Subcutaneous abdominal adipose tissue (tissue), 5 donors: ENCODE measurements around the gene SKAP1.

Experiments
- H3K27ac ChIP-seq: one replicate; pipeline ENCODE4 v1.7.0; 2013; ENCODE audit warnings: low read depth, mild to moderate bottlenecking, inconsistent platforms, low read length, moderate library complexity
- H3K27me3 ChIP-seq, 5 donors: one replicate each; pipeline ENCODE4 v1.7.0; 2013; ENCODE audit warnings: low read length in 5 of 5, inconsistent platforms in 1 of 5; ENCODE audit not compliant: control insufficient read depth in 5 of 5, insufficient read depth in 4 of 5
- H3K36me3 ChIP-seq, 5 donors: one replicate each; pipeline ENCODE4 v1.7.0; 2013; ENCODE audit warnings: low read length in 5 of 5; ENCODE audit not compliant: control insufficient read depth in 5 of 5, insufficient read depth in 5 of 5
- H3K4me1 ChIP-seq, 5 donors: one replicate each; pipeline ENCODE4 v1.7.0; 2013; ENCODE audit warnings: low read length in 5 of 5, mild to moderate bottlenecking in 3 of 5, moderate library complexity in 1 of 5; ENCODE audit not compliant: control insufficient read depth in 5 of 5, insufficient read depth in 5 of 5
- H3K4me3 ChIP-seq, 5 donors: one replicate each; pipeline ENCODE4 v1.7.0; 2013; ENCODE audit warnings: low read length in 5 of 5, low read depth in 1 of 5
- H3K9ac ChIP-seq, 5 donors: one replicate each; pipeline ENCODE4 v1.7.0; 2013; ENCODE audit warnings: low read length in 5 of 5, mild to moderate bottlenecking in 4 of 5, moderate library complexity in 3 of 5
- H3K9me3 ChIP-seq, 5 donors: one replicate each; pipeline ENCODE4 v1.7.0; 2013; ENCODE audit warnings: low read length in 5 of 5; ENCODE audit not compliant: control insufficient read depth in 5 of 5
- donor health status: healthy.
- donor health status: healthy.
- donor health status: healthy.
- donor health status: healthy.
- donor health status: healthy.

The SKAP1 gene

DNA sequence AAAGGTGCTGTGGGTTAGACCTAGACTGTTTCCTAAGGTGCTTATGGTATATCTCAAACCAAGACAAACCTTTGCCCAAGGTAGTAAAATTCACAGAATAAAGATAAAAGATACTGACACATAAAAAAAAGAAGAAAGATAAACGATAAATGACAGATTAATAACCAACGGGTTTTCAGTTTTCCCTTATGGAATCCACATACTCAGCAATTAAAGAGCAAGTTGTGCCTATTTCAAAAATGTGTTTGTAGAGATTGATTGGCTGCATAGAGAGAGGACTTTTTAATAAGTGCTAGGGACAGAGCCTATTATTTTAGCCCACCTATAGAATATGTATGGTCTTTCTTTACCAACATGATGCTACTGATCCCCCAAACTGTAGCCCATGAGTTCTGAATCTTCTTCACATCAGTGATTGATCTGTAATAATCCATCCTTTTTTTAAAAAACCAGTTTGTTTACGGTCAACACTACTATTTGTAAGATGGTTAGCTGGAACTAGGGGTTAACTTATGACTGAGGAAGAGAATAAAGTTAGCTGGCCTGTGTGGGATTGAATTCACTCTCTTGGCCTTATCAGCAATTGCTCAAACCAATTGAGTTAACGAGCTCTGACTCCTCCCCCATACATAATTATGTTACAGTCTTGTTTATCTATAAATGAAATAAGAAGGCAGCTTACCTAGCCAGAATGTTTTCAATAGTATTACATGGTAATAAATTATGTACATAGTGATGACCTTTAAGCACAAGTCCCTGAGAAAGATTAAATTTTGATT lies 268.7 kb downstream of the SKAP1 start:
- Histone ChIP-seq H3K27me3 (peaks cover 0 to 10% (median 0%) of the 10 kb centered on the region in 5 donors), H3K9me3 (no peaks in the 10 kb centered on the region), H3K9ac (no peak overlapping the region), H3K36me3 (no peaks in the 10 kb centered on the region), H3K4me1 (peaks cover 0 to 10% (median 0%) of the 10 kb centered on the region in 5 donors), H3K27ac (no peak overlapping the region), H3K4me3 (no peak overlapping the region)

DNA sequence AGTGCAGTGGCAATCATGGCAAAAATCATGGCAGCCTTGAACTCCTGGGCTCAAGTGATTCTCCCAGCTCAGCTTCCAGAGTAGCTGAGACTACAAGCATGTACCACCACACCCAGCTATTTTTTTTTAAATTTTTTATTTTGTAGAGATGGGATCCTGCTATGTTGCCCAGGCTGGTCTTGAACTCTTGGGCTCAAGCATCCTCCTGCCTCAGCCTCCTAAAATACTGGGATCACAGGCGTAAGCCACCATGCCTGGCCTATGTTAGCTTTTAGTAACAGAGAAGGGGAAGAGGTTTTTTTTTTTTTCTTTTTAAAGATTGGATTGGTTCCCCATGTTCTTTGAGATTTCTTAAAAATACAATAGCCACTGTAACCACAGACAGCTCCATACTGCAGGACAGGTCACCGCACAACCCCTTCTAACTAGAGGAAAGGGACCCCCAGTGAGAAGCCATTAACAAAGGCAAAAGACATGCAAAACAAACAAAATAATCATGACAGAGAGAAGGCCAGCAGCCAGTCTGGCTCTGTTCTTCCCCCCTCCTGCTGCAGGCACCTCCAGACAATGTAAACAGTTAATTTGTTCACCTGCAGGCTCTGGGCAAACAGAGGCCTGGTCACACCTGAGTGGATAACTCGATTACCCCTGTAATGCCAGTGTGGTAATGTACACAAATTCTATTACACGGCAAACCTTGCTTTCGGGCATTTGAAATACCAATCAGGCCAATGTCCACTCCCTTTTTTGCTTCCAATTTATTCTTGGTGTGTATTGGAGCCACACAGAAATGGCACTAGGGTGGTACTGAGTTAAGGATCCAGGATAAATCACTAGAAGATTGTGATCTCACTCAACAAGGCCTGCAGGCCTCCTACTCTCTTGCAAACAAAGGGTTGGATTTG lies 269.6 kb downstream of the SKAP1 start:
- H3K27me3 ChIP-seq: peaks cover 0 to 6% (median 4%) of the 10 kb centered on the region in 5 donors
- no peaks in the 10 kb centered on the region for H3K36me3 ChIP-seq
- H3K4me1 ChIP-seq: peaks cover 0 to 10% (median 0%) of the 10 kb centered on the region in 5 donors
- H3K4me3 ChIP-seq: no peak overlapping the region
- no peak overlapping the region for H3K9ac ChIP-seq
- no peaks in the 10 kb centered on the region for H3K9me3 ChIP-seq
- H3K27ac ChIP-seq: no peak overlapping the region

DNA sequence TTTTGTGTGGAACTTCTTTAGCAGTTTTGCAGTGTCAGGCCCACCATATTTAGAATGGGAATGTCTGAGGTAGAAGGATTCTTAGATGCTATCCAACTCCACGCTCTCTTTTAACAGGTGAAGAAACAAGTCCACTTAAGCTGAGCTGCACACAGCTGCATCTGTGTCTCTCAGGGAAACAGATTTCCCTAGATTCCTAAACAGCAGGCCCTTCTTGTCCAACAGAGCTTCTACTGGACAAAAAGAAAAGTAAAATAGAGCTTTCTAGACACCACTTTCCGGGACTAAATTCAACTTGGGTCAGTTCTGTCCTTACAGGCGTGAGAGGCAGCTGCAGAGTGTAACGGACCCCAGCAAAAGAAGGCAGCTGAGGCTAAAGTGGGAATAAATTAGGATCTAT lies 270.8 kb downstream of the SKAP1 start:
- Histone ChIP-seq H3K27ac (no peak overlapping the region), H3K4me3 (no peak overlapping the region), H3K9me3 (no peaks in the 10 kb centered on the region), H3K4me1 (peaks cover 0 to 10% (median 0%) of the 10 kb centered on the region in 5 donors), H3K9ac (no peak overlapping the region), H3K36me3 (no peaks in the 10 kb centered on the region), H3K27me3 (peaks cover 0 to 8% (median 0%) of the 10 kb centered on the region in 5 donors)

DNA sequence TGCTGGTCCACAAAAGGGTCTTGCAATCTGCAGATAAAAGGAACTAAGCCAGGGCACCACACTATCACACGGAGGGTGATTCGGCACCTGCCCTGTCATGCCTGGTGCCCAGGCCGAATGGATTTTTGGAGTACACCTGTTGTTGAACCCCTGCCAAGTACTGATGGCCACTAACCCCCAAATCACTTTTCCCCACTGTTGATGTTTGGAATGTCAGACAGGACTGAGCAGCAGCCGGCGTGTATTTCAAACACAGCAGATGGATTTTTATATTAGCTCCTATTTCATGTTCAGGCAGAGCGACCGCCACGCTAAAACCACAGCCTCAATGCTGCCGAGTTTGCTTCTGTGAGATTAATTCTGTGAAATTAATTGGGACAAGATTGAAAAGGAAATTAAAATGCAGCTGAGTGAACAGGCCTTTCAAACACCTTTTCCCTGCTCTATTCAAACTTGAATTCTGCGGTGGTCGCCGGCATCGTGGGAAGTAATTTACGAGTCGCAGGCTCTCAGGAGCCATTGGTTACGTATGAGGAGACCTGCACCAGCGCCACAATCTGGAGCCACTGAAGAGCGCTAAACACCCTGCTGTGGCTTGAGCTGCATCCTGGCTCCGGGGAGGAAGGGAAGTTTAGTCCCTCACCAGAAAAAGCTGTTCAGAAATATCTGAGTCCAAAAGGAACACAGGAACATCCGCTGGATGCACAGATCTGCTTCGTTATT lies 274.0 kb downstream of the SKAP1 start:
- no peak overlapping the region for H3K9ac ChIP-seq
- peaks cover 0 to 7% (median 2%) of the 10 kb centered on the region in 5 donors for H3K4me1 ChIP-seq
- H3K27ac ChIP-seq: no peak overlapping the region
- H3K9me3 ChIP-seq: no peaks in the 10 kb centered on the region
- no peak overlapping the region for H3K4me3 ChIP-seq
- peaks cover 0 to 12% (median 3%) of the 10 kb centered on the region in 5 donors for H3K27me3 ChIP-seq
- H3K36me3 ChIP-seq: no peaks in the 10 kb centered on the region

DNA sequence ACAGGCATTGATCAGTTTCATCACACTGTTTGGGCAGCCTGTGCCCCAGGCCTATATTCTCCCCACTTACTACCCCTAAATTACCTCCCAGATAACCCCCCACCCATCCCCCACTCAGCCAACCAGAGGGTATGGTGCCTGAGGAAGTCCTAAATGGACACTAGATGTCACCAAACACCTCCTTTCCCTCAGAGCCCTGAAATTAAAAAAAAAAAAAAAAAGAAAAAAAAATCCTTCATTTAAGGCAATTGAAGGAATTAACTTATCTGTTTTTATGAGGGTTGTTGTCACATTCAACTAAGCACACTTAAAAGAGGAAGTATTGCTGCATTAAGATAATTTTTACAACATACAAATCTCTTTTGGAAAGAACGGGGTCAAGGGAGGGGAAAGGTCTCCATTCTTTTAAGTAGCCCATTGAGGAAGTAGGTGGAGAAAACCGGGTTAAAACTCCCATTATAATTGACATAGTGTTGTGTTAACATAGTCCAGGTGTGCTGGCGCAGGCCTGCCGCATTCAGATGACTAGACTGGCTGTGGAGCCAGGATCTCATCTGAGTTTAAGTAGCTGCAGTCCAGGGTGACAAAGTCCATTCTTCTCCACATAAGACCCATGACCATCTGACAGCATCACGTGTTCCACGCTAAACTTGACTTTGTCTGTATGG lies 276.2 kb downstream of the SKAP1 start:
- Histone ChIP-seq H3K9ac (no peak overlapping the region), H3K4me3 (no peak overlapping the region), H3K4me1 (peaks cover 0 to 3% (median 2%) of the 10 kb centered on the region in 5 donors), H3K27ac (no peak overlapping the region), H3K36me3 (no peaks in the 10 kb centered on the region), H3K27me3 (peaks cover 5 to 25% (median 16%) of the 10 kb centered on the region in 5 donors), H3K9me3 (no peaks in the 10 kb centered on the region)

DNA sequence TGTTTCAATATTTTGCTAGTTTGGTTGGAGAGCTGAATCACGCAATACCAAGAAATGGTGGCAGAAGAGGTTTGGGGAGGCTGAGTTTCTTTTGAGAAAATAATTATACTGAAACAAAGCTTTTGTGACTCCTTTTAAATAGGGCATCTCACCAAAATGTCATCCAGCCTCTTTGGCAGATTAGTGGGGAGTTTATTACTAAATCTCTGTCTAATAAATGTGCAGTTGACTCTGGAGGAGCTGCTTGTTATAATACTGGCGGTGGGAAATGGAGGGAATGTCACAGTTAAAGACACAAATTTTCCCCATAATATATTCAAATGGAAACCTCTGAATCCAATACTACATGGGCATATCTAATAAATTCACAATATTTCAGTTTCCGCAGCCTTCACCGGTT lies 277.7 kb downstream of the SKAP1 start:
- peaks cover 0 to 3% (median 2%) of the 10 kb centered on the region in 5 donors for H3K4me1 ChIP-seq
- peaks cover 5 to 31% (median 25%) of the 10 kb centered on the region in 5 donors for H3K27me3 ChIP-seq
- H3K36me3 ChIP-seq: no peaks in the 10 kb centered on the region

DNA sequence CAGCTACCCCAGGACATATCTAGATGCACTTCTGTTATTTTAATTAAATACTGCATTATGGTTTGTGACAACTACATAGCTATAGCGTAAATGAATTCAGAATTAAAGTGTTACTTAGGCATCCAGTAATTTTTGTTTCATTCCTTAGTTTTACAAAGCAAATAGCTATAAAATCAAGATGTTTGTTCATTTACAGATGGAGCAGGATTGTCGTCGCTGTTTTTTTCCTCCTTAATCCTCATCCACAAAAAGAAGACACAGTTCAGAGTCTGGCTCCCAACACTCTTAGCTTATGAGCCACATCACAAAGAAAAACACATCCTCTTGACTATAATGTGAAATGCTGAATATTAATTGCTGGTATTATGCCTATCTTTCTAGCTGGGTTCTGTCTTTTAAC lies 278.8 kb downstream of the SKAP1 start:
- Histone ChIP-seq H3K4me1 (peaks cover 0 to 3% (median 2%) of the 10 kb centered on the region in 5 donors), H3K27ac (no peak overlapping the region), H3K4me3 (no peak overlapping the region), H3K36me3 (no peaks in the 10 kb centered on the region), H3K9ac (no peak overlapping the region), H3K27me3 (peaks cover 7 to 31% (median 25%) of the 10 kb centered on the region in 5 donors), H3K9me3 (no peaks in the 10 kb centered on the region)

More for the DNA sequence above, 277.7 kb downstream of the SKAP1 start:
- H3K9ac ChIP-seq: no peak overlapping the region
- H3K4me3 ChIP-seq: no peak overlapping the region
- H3K9me3 ChIP-seq: no peaks in the 10 kb centered on the region
- H3K27ac ChIP-seq: no peak overlapping the region

DNA sequence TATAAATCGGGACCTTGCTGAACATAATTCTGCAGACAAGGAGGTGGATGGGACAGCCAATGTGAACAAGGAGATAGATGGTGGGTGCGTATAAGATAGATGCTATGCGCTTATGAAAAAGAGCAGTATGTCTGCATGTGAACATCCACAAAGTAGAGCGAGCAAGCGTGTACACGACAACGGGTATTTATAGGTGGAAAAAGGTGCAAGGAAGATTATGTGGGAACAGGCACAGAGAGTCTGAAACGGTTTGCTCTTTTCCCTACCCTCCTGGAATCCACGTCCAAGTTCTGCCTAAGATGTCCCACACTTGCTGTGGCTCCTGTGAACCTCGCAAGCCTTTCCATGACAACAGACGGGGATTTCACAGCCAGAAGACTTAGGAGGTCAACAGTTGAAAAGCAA lies 279.4 kb downstream of the SKAP1 start:
- Histone ChIP-seq H3K27me3 (peaks cover 7 to 27% (median 21%) of the 10 kb centered on the region in 5 donors), H3K9ac (no peak overlapping the region), H3K27ac (no peak overlapping the region), H3K9me3 (no peaks in the 10 kb centered on the region), H3K36me3 (no peaks in the 10 kb centered on the region), H3K4me3 (no peak overlapping the region), H3K4me1 (peaks cover 0 to 3% (median 2%) of the 10 kb centered on the region in 5 donors)

DNA sequence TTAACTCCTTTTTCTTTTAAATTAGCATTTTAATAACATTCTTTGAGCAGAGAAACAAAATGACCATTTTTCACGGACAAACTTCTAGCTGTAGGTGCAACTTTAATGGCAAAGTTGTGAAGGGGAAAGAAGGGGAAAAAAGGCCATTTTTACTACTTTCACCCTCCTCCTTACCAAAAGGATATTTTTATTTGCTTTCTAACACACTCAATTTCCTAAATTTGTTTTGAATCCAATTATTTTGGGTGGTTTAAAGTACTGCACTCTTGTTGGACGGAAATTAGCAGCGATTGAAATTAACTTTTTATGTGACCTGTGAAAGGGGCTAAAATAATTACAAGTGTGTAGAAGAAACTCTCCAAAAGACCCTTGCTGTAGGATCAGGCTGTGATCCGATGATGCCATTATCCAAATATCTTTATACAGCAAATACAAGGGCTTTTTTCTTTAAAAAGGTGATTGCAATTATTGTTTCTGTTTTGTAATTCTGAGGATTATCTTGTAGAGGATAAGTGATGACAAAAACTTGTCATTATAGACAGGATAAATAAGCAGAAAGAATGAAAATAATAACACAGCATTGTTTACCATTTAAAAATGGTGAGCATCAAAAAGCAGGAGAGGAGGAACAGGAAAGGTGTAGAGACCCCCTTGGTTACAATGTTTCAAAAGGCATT lies 280.1 kb downstream of the SKAP1 start:
- Histone ChIP-seq H3K9ac (no peak overlapping the region), H3K27me3 (peaks cover 7 to 27% (median 17%) of the 10 kb centered on the region in 5 donors), H3K4me1 (peaks cover 0 to 3% (median 2%) of the 10 kb centered on the region in 5 donors), H3K27ac (no peak overlapping the region), H3K36me3 (no peaks in the 10 kb centered on the region), H3K9me3 (no peaks in the 10 kb centered on the region), H3K4me3 (no peak overlapping the region)
